Measurements from ENCODE around the gene SYCP3.

GRCh38 chr12:101719566-101719965 is 19.7 kb downstream of the SYCP3 start:
- TF ChIP-seq CTCF (optimal IDR thresholded peaks at IDR 0.05 in 1 of 3, IDR thresholded peaks at IDR 0.05 in 1 of 3, conservative IDR thresholded peaks at IDR 0.05 in 1 of 3; ENCODE audit: extremely low read depth in 1 of 3, insufficient read depth in 2 of 3, low read length in 3 of 3) (no peak), EZH2 (IDR thresholded peaks at IDR 0.05; ENCODE audit: low read length) (no peak)

Measured in keratinocyte (primary cell).